ENCODE data around the gene PLOD1.
A peak's percentile ranks its signal among the peaks of the same experiment; 100 is the strongest.
"Not testable (repeated sequence)": the region's sequence is repeated elsewhere in the genome, so short reads cannot be mapped to it uniquely, and the experiment has no call there.

PLOD1 gene

GRCh38 chr1:11912482-11913216 is 21.9 kb upstream of the PLOD1 start:
- not testable (repeated sequence) for DNase-seq

- DNase-seq: no peak
Measured at GRCh38 chr1:11913291-11913690, 21.2 kb upstream of the PLOD1 start.

- no peak for DNase-seq
Measured at GRCh38 chr1:11914024-11914423, 20.5 kb upstream of the PLOD1 start.

GRCh38 chr1:11918799-11919519 is 15.6 kb upstream of the PLOD1 start:
- no peak for DNase-seq

- DNase-seq: no peak
Measured at GRCh38 chr1:11919621-11920020, 14.9 kb upstream of the PLOD1 start.

- no peak for DNase-seq
Measured at GRCh38 chr1:11920239-11920903, 14.1 kb upstream of the PLOD1 start.

- no peak for DNase-seq
Measured at GRCh38 chr1:11921022-11921421, 13.5 kb upstream of the PLOD1 start.

GRCh38 chr1:11923069-11923826 is 11.3 kb upstream of the PLOD1 start:
- no peak for DNase-seq

- no peak for DNase-seq
Measured at GRCh38 chr1:11923827-11924113, 10.7 kb upstream of the PLOD1 start.

- DNase-seq: no peak
Measured at GRCh38 chr1:11924334-11925195, 10.0 kb upstream of the PLOD1 start.

GRCh38 chr1:11925196-11925937 is 9.2 kb upstream of the PLOD1 start:
- DNase-seq: not testable (repeated sequence)

- DNase-seq: peak in 2 of 3 experiments; percentile 25 to 35
Measured at GRCh38 chr1:11925938-11926292, 8.6 kb upstream of the PLOD1 start.

- DNase-seq: no peak
Measured at GRCh38 chr1:11927866-11928592, 6.5 kb upstream of the PLOD1 start.

GRCh38 chr1:11929849-11930248 is 4.7 kb upstream of the PLOD1 start:
- peak in 1 of 3 experiments; percentile 4 for DNase-seq

- DNase-seq: no peak
Measured at GRCh38 chr1:11930571-11931445, 3.7 kb upstream of the PLOD1 start.

GRCh38 chr1:11931845-11932244 is 2.7 kb upstream of the PLOD1 start:
- DNase-seq: no peak

GRCh38 chr1:11935057-11935412 is 518 bp downstream of the PLOD1 start:
- DNase-seq: no peak

GRCh38 chr1:11935733-11936132 is 1.2 kb downstream of the PLOD1 start:
- DNase-seq: not testable (repeated sequence)

- DNase-seq: no peak
Measured at GRCh38 chr1:11938722-11939526, 4.4 kb downstream of the PLOD1 start.

Measured in NCI-H1417 (cell line).